ENCODE results near the gene MAGEA3.

GRCh38 chrX:152663086-152663485, 35.5 kb upstream of the MAGEA3 start:
- no peak for TF ChIP-seq CTCF (IDR thresholded peaks at IDR 0.05; ENCODE audit: poor library complexity)
- no peak for TF ChIP-seq EZH2phosphoT487 (IDR thresholded peaks at IDR 0.05; ENCODE audit: low read depth, severe bottlenecking, unreplicated experiment)
- no peak for TF ChIP-seq EZH2 (IDR thresholded peaks at IDR 0.05; ENCODE audit: borderline replicate concordance)

Measured in hepatocyte (in vitro differentiated cells).